Mesothelial cell of epicardium (in vitro differentiated cells): Measurements from ENCODE around the gene RAD18. TPM values are rescaled to one million over a fixed set of nuclear protein-coding genes. Genes with fewer than 3 reads are reported as not detected.
A peak's percentile ranks its signal among the peaks of the same experiment; 100 is the strongest.

Source experiments
- DNase-seq, 2 experiments: peaks; one replicate each; pipeline ENCODE4 v3.0.0; 2021; ENCODE audit warnings: low spot score in 2 of 2; ENCODE audit not compliant: unreplicated experiment in 2 of 2
- H3K27ac Mint-ChIP-seq: 2 replicates; pipeline ENCODE4 v1.8.0; 2021; ENCODE audit warnings: mixed read lengths
- H3K27me3 Mint-ChIP-seq: 2 replicates; pipeline ENCODE4 v1.8.0; 2021; ENCODE audit warnings: low read depth, mixed read lengths
- H3K36me3 Mint-ChIP-seq: 2 replicates; pipeline ENCODE4 v1.8.0; 2021; ENCODE audit warnings: mixed read lengths
- H3K4me1 Mint-ChIP-seq: 2 replicates; pipeline ENCODE4 v1.8.0; 2021; ENCODE audit warnings: mixed read lengths
- H3K4me3 Mint-ChIP-seq: 2 replicates; pipeline ENCODE4 v1.8.0; 2021; ENCODE audit warnings: mild to moderate bottlenecking, moderate library complexity, mixed read lengths
- H3K9me3 Mint-ChIP-seq: 2 replicates; pipeline ENCODE4 v1.8.0; 2021; ENCODE audit warnings: mixed read lengths
- total RNA-seq: library from RNA; stranded (reverse); gene quantifications from 3 replicates; pipeline ENCODE4 v1.2.1, GENCODE V29; 2021
- TF ChIP-seq, protein P1 (sequence below): fragments of 200-600 bp; sonication (generic); IDR thresholded peaks from one replicate; pipeline ENCODE4 v1.5.0; 2021; ENCODE audit warnings: antibody characterized with exemption; ENCODE audit not compliant: unreplicated experiment

The RAD18 gene
- total RNA-seq, 1 donor from 2014 or later = 23.2 TPM

DNA sequence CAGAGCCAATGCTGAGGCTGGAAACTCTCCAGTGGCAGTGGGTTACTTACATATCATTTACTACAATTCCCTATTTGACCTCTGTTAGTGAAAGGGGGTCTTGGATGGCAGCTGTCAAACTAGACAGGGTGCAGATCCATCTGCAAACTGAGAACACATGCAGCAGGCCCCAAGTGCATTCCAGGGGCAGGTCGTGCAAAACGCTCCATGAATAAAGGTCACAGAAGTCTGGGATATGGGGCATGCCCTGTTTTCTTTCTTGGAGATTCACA, 25.0 kb upstream of the RAD18 start:
- Mint-ChIP-seq H3K27ac (no peak overlapping the region), H3K4me3 (no peak overlapping the region), H3K4me1 (peaks cover 13% of the 10 kb centered on the region), H3K27me3 (no peaks in the 10 kb centered on the region), H3K9me3 (no peaks in the 10 kb centered on the region), H3K36me3 (peaks cover 16% of the 10 kb centered on the region)
- TF ChIP-seq, protein P1, sequence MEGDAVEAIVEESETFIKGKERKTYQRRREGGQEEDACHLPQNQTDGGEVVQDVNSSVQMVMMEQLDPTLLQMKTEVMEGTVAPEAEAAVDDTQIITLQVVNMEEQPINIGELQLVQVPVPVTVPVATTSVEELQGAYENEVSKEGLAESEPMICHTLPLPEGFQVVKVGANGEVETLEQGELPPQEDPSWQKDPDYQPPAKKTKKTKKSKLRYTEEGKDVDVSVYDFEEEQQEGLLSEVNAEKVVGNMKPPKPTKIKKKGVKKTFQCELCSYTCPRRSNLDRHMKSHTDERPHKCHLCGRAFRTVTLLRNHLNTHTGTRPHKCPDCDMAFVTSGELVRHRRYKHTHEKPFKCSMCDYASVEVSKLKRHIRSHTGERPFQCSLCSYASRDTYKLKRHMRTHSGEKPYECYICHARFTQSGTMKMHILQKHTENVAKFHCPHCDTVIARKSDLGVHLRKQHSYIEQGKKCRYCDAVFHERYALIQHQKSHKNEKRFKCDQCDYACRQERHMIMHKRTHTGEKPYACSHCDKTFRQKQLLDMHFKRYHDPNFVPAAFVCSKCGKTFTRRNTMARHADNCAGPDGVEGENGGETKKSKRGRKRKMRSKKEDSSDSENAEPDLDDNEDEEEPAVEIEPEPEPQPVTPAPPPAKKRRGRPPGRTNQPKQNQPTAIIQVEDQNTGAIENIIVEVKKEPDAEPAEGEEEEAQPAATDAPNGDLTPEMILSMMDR = no peak
- DNase-seq = no peak

DNA sequence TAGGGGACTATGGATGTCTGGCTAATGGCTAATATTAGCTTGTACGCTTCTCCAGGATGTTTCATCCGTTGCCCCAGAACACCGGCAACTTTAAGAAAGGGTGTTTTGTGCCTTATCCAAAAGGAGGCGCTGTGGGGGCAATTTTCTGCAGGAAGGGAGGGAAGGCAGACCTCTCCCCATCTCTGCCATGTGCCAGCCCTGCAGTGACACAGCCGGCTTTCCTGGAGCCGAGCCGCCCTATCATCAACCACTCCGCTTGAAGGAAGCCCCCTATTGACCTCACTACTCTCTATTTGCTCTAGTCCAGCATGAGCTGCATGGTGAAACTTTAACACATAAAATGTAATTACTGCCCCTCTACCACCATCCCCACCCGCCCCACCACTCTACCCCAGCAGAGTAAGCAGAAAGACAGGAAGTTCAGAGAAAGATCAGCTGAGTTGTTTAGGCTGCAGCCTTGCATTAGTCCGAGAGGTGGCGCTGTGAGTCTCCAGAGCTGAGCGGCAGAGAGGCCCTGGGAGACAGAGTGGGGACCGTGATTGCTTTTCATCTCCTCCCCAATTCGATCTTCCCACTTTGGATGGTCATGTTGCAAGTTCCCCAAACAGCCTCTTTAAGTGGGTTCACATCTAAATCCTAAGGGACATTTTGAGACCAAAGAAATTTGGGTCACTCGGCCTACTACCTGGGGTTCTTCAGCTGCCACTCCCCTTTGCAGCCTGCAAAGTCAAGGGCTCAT, 24.5 kb upstream of the RAD18 start:
- no peaks in the 10 kb centered on the region for H3K9me3 Mint-ChIP-seq
- TF ChIP-seq, protein P1 = peak; percentile 79
- peaks cover 13% of the 10 kb centered on the region for H3K4me1 Mint-ChIP-seq
- DNase-seq = peak; percentile 50 to 77
- H3K27me3 Mint-ChIP-seq = no peaks in the 10 kb centered on the region
- H3K4me3 Mint-ChIP-seq = peak overlapping the region; percentile 54
- no peak overlapping the region for H3K27ac Mint-ChIP-seq
- peaks cover 16% of the 10 kb centered on the region for H3K36me3 Mint-ChIP-seq

DNA sequence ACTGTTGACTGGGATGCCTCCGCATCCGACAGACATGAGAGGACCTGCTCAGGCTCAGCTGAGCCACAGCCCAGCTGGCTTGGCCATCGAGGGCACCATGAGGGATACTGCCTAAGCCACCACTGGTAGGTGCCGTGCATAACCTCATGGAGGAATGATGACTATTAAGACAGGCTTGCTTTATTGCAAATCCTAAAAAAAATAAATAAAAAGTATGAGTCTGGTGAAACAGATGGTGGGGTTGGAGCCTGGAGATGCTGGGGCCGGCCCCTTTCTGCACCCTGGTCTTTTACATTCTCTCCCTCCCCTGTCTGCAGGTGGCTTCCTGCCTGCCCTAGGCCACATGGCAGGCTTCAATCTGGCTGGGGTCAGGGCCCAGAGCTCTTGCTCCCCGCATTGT, 24.0 kb upstream of the RAD18 start:
- Mint-ChIP-seq H3K27ac (no peak overlapping the region), H3K4me1 (peaks cover 13% of the 10 kb centered on the region), H3K27me3 (no peaks in the 10 kb centered on the region), H3K36me3 (peaks cover 16% of the 10 kb centered on the region), H3K9me3 (no peaks in the 10 kb centered on the region), H3K4me3 (no peak overlapping the region)
- TF ChIP-seq, protein P1 = no peak
- no peak for DNase-seq

DNA sequence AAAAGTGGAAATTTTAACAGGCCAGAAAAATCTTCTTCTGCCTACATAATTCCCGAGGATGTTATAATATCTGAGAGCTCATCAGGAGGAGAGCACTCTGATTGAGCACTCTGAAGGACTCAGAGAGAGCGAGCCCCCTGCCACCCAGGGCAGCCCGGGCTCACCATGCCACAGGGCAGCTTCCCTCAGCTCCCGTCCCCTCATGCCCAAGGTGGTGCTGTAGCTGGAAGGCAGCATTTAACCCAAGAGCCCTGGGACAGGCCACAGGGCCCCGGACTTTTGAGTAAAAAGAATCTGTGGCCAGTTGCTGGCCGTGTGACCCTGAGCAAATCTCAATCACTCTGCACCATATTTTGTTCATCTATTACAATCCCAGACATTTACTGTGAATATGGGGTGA, 23.5 kb upstream of the RAD18 start:
- TF ChIP-seq, protein P1 = no peak
- Mint-ChIP-seq H3K4me3 (no peak overlapping the region), H3K27ac (no peak overlapping the region), H3K36me3 (peaks cover 13% of the 10 kb centered on the region), H3K4me1 (peaks cover 13% of the 10 kb centered on the region), H3K9me3 (no peaks in the 10 kb centered on the region), H3K27me3 (no peaks in the 10 kb centered on the region)
- no peak for DNase-seq

DNA sequence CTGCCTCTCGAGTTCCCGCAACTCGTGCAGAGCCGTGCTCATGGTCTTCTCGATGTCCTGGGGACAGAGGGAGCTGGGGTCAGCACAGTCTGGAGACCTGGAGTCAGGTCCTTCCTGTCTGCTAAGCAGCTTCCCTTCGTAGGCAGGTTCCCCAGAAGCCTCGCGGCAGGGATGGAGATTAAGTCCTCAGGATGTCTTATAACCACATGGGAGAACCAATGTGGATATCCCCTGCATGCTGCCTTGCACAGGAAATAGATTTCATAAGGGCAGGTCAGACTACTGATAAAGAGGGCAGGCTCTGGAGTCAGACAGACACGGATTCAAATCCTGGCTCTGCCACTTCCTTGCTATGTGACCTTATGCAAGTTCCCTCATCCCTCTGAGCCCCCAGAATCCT, 22.6 kb upstream of the RAD18 start:
- Mint-ChIP-seq H3K9me3 (no peaks in the 10 kb centered on the region), H3K36me3 (peaks cover 7% of the 10 kb centered on the region), H3K27me3 (no peaks in the 10 kb centered on the region), H3K4me1 (peaks cover 13% of the 10 kb centered on the region), H3K27ac (no peak overlapping the region), H3K4me3 (no peak overlapping the region)
- TF ChIP-seq, protein P1 = no peak
- no peak for DNase-seq

DNA sequence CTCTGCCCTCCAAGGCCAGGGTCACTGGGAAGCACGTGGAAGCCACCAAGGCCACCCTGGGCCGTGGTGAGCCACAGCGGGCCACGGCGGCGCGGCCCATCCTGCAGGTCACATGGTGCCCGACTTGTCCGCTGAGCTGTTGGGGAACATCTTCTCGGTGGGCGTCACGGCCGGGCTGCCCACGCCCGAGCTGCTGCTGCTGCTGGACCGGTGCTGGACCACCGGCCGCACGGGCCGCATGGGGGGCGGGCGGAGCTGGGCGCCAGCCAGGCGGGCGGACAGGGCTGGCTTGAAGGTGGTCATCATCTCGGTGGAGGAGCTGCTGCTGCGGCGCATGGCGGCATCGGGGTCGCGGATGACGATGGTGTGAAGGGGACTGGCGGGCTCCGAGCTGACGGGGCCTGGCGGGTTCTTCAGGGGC, 22.1 kb upstream of the RAD18 start:
- no peak overlapping the region for H3K4me3 Mint-ChIP-seq
- peaks cover 5% of the 10 kb centered on the region for H3K36me3 Mint-ChIP-seq
- H3K9me3 Mint-ChIP-seq = no peaks in the 10 kb centered on the region
- H3K27ac Mint-ChIP-seq = no peak overlapping the region
- DNase-seq = no peak
- H3K4me1 Mint-ChIP-seq = peaks cover 13% of the 10 kb centered on the region
- H3K27me3 Mint-ChIP-seq = no peaks in the 10 kb centered on the region
- TF ChIP-seq, protein P1 = no peak
